Esophagus muscularis mucosa (tissue), 4 donors: ENCODE results near the gene AGAP1.

Source experiments
- CTCF ChIP-seq, 3 experiments: fragments of 200-600 bp in 2 of 3; fragments of 450-650 bp in 1 of 3; sonication (generic) in 2 of 3; IDR thresholded peaks; one replicate each; pipeline ENCODE4 v1.5.1; 2017 to 2019; ENCODE audit warnings: antibody characterized with exemption in 3 of 3, mild to moderate bottlenecking in 2 of 3, moderate library complexity in 1 of 3
- EP300 ChIP-seq: sonication (generic); formaldehyde crosslinking; IDR thresholded peaks from one replicate; pipeline ENCODE4 v1.6.1; 2017; ENCODE audit warnings: antibody characterized with exemption
- POLR2A ChIP-seq: fragments of 450-650 bp; IDR thresholded peaks from one replicate; pipeline ENCODE4 v1.6.1; 2017; ENCODE audit warnings: antibody characterized with exemption, moderate library complexity, mild to moderate bottlenecking, low read depth
- POLR2AphosphoS5 ChIP-seq, 2 donors: sonication (generic); formaldehyde crosslinking; IDR thresholded peaks; one replicate each; pipeline ENCODE4 v1.6.1; 2017; ENCODE audit warnings: antibody characterized with exemption in 2 of 2

- no peak for TF ChIP-seq EP300
- TF ChIP-seq CTCF (IDR thresholded peaks at IDR 0.05) = no peak
- no peak for TF ChIP-seq POLR2AphosphoS5 (IDR thresholded peaks at IDR 0.05)
- no peak for TF ChIP-seq POLR2A
These were observed 14.7 kb downstream of the AGAP1 start for GRCh38 chr2:235508371-235509160.
